IMR-90 (cell line): ENCODE results near the gene ABHD16A. TPM values are rescaled to one million over a fixed set of nuclear protein-coding genes. Genes with fewer than 3 reads are reported as not detected.

Experiments
- ATAC-seq: fragments of 200-7000 bp; cut with Tn5 transposase; 2 replicates; pipeline ENCODE4 v1.9.1; 2020; ENCODE audit warnings: low read depth, mild to moderate bottlenecking, moderate library complexity
- BruUV-seq: library from RNA; stranded (reverse); fragments of 400-500 nt; replicated peaks from 2 replicates; lab custom pipeline; 2021; lab: Mats Ljungman, UMichigan
- CTCF ChIA-PET: fragments of 300-600 bp; formaldehyde crosslinking; extraction: SDS; loops from one replicate; lab custom pipeline; 2021; ENCODE audit warnings: antibody characterized with exemption; lab: Yijun Ruan, JAX
- POLR2A ChIA-PET: fragments of 300-600 bp; sonication (Branson Sonifier 250); formaldehyde crosslinking; loops from one replicate; lab custom pipeline; 2022; ENCODE audit warnings: antibody characterized with exemption; ENCODE audit not compliant: unreplicated experiment; lab: Charles Lee
- DNase-seq: peaks from one replicate; pipeline ENCODE4 v3.0.0; 2013
- H2AFZ ChIP-seq: replicated peaks from 2 replicates; pipeline ENCODE3; 2013; ENCODE audit warnings: low read length, mild to moderate bottlenecking; ENCODE audit not compliant: poor library complexity
- H2AK5ac ChIP-seq: 2 replicates; pipeline ENCODE4 v1.6.1; 2013; ENCODE audit warnings: low read depth, low read length, inconsistent platforms
- H2AK9ac ChIP-seq: replicated peaks from 2 replicates; pipeline ENCODE3; 2013; ENCODE audit warnings: mild to moderate bottlenecking, low read depth, low read length, moderate library complexity; ENCODE audit not compliant: poor library complexity
- H2BK120ac ChIP-seq: 2 replicates; pipeline ENCODE4 v1.6.1; 2013; ENCODE audit warnings: low read depth, low read length, inconsistent platforms
- H2BK15ac ChIP-seq: 3 replicates; pipeline ENCODE4 v1.6.1; 2013; ENCODE audit warnings: low read depth, low read length, inconsistent platforms
- H2BK20ac ChIP-seq: 2 replicates; pipeline ENCODE4 v1.6.1; 2013; ENCODE audit warnings: low read depth, mild to moderate bottlenecking, inconsistent platforms, low read length, moderate library complexity
- H2BK5ac ChIP-seq: 2 replicates; pipeline ENCODE4 v1.6.1; 2013; ENCODE audit warnings: mild to moderate bottlenecking, low read depth, low read length, inconsistent platforms; ENCODE audit not compliant: poor library complexity, severe bottlenecking
- H3K14ac ChIP-seq: replicated peaks from 2 replicates; pipeline ENCODE4 v1.6.1; 2013; ENCODE audit warnings: low read depth, low read length, inconsistent platforms
- H3K18ac ChIP-seq: 2 replicates; pipeline ENCODE4 v1.6.1; 2013; ENCODE audit warnings: low read depth, low read length, control low read depth
- H3K23ac ChIP-seq: 2 replicates; pipeline ENCODE4 v1.6.1; 2013; ENCODE audit warnings: low read depth, low read length, inconsistent platforms
- H3K27ac ChIP-seq: 2 replicates; pipeline ENCODE4 v1.5.1; 2013; ENCODE audit warnings: mild to moderate bottlenecking, control low read depth, low read length; ENCODE audit not compliant: insufficient read depth
- H3K27me3 ChIP-seq: 2 replicates; pipeline ENCODE4 v1.6.1; 2013; ENCODE audit warnings: low read length; ENCODE audit not compliant: control insufficient read depth, insufficient read depth
- H3K36me3 ChIP-seq: 2 replicates; pipeline ENCODE4 v1.6.1; 2013; ENCODE audit warnings: low read length, mixed read lengths; ENCODE audit not compliant: control insufficient read depth, insufficient read depth
- H3K4ac ChIP-seq: 2 replicates; pipeline ENCODE4 v1.6.1; 2013; ENCODE audit warnings: low read depth, low read length, inconsistent platforms
- H3K4me1 ChIP-seq: 2 replicates; pipeline ENCODE4 v1.6.1; 2013; ENCODE audit warnings: low read length, mixed read lengths; ENCODE audit not compliant: control insufficient read depth, insufficient read depth
- H3K4me2 ChIP-seq: 2 replicates; pipeline ENCODE4 v1.6.1; 2013; ENCODE audit warnings: low read depth, mild to moderate bottlenecking, control low read depth, low read length, moderate library complexity
- H3K4me3 ChIP-seq: 2 replicates; pipeline ENCODE4 v1.5.1; 2013; ENCODE audit warnings: low read depth, mild to moderate bottlenecking, control low read depth, low read length, moderate library complexity; ENCODE audit not compliant: insufficient read depth
- H3K56ac ChIP-seq: 2 replicates; pipeline ENCODE4 v1.6.1; 2013; ENCODE audit warnings: low read length, inconsistent platforms; ENCODE audit not compliant: insufficient read depth; ENCODE audit errors: extremely low read depth
- H3K79me1 ChIP-seq, 2 experiments: 2 replicates each; pipeline ENCODE4 v1.6.1; 2013; ENCODE audit warnings: low read length in 2 of 2, inconsistent platforms in 1 of 2, low read depth in 1 of 2
- H3K9ac ChIP-seq: 2 replicates; pipeline ENCODE4 v1.6.1; 2013; ENCODE audit warnings: low read depth, low read length, control low read depth
- H3K9me1 ChIP-seq: 2 replicates; pipeline ENCODE4 v1.6.1; 2013; ENCODE audit warnings: low read length, inconsistent platforms; ENCODE audit not compliant: insufficient read depth
- H3K9me3 ChIP-seq: 2 replicates; pipeline ENCODE4 v1.6.1; 2013; ENCODE audit warnings: low read length; ENCODE audit not compliant: control insufficient read depth, insufficient read depth
- H4K20me1 ChIP-seq: 2 replicates; pipeline ENCODE4 v1.6.1; 2013; ENCODE audit warnings: low read length, inconsistent platforms; ENCODE audit not compliant: insufficient read depth
- H4K5ac ChIP-seq: 2 replicates; pipeline ENCODE4 v1.6.1; 2013; ENCODE audit warnings: mild to moderate bottlenecking, low read depth, low read length, control low read depth
- H4K8ac ChIP-seq, 2 experiments: 2 replicates each; pipeline ENCODE4 v1.6.1; 2013; ENCODE audit warnings: low read depth in 2 of 2, low read length in 2 of 2, control low read depth in 1 of 2, inconsistent platforms in 1 of 2
- H4K91ac ChIP-seq: 2 replicates; pipeline ENCODE4 v1.6.1; 2013; ENCODE audit warnings: low read depth, low read length, inconsistent platforms; ENCODE audit not compliant: insufficient read depth
- CEBPB ChIP-seq: IDR thresholded peaks from 2 replicates; pipeline ENCODE4 v1.6.1; 2012; ENCODE audit warnings: low read depth, low read length, improper control_type of control experiment
- MXI1 ChIP-seq: IDR thresholded peaks from 2 replicates; pipeline ENCODE4 v1.6.1; 2012; ENCODE audit warnings: low read depth, mild to moderate bottlenecking, low read length, moderate library complexity, borderline replicate concordance
- POLR2A ChIP-seq: IDR thresholded peaks from 2 replicates; pipeline ENCODE4 v1.6.1; 2012; ENCODE audit warnings: mild to moderate bottlenecking, low read depth, low read length
- WGBS, 2 experiments: methylation state at CpG; one replicate each; pipeline versions ENCODE4 v1.1.5 to v1.1.7; 2013; ENCODE audit warnings: missing lambda C conversion rate in 2 of 2; ENCODE audit not compliant: insufficient read length in 1 of 2; ENCODE audit errors: extremely low coverage in 2 of 2; 5-methylcytosine and 5-hydroxymethylcytosine counted together
- dilution Hi-C: fragments of 300-500 bp; cut with HindIII; formaldehyde crosslinking; loops from one replicate; pipeline ENCODE4 v1.14.3; 2018; ENCODE audit warnings: low sequenced_read_pairs; ENCODE audit not compliant: unreplicated experiment
- in situ Hi-C: fragments of 300-500 bp; cut with MboI; formaldehyde crosslinking; loops from 3 replicates; pipeline ENCODE4 v1.14.3; 2019; ENCODE audit warnings: low sequenced_read_pairs, inconsistent platforms, mixed read lengths
- intact Hi-C: fragments of 100-400 bp; cut with micrococcal nuclease; formaldehyde crosslinking; loops from 2 replicates; pipeline ENCODE4 v1.10.0; 2022
- polyA plus RNA-seq, 3 experiments: library from polyadenylated mRNA; depleted of rRNA; stranded (reverse); fragments of >200 nt; gene quantifications; 2 replicates each; pipeline ENCODE4 v1.2.3, GENCODE V29; 2012; ENCODE audit warnings: low replicate concordance in 1 of 3
- total RNA-seq: library from RNA; depleted of rRNA; stranded (reverse); fragments of >200 nt; gene quantifications from 2 replicates; pipeline ENCODE4 v1.2.3, GENCODE V29; 2012

Gene ABHD16A
- total and polyA plus RNA-seq, 2 of the 4 experiments (the other 2 are of a cell fraction), result 31.5 to 35.1 TPM

- Histone ChIP-seq H3K4me3 (peak overlapping the region; percentile 85), H2BK5ac (peak overlapping the region; percentile 83), H3K9me1 (peaks cover 5% of the 10 kb centered on the region), H3K9ac (peak overlapping the region; percentile 81), H2AFZ (peak overlapping the region; percentile 96), H2BK15ac (no peak overlapping the region), H2AK9ac (peak overlapping the region; percentile 99), H2BK120ac (0 out of 2 replicates have a peak overlapping the region, but pooled peaks have one; percentile 6), H3K9me3 (no peaks in the 10 kb centered on the region), H3K56ac (no peak overlapping the region; the same call in 1 of the 2 replicates), H4K20me1 (peaks cover 37% of the 10 kb centered on the region), H4K8ac (peak overlapping the region in 1 of 2 experiments; percentile 75; a peak in 2 of 4 replicates), H2BK20ac (no peak overlapping the region), H4K5ac (peak overlapping the region; percentile 50; the same call in 1 of the 2 replicates), H3K27ac (peak overlapping the region; percentile 85), H3K4ac (peak overlapping the region; percentile 92), H3K79me1 (peaks cover 0 to 54% of the 10 kb centered on the region in 2 experiments; a peak in 3 of 4 replicates), H2AK5ac (peak overlapping the region; percentile 53), H4K91ac (peak overlapping the region; percentile 56; the same call in 1 of the 2 replicates), H3K14ac (peak overlapping the region; percentile 75), H3K27me3 (no peaks in the 10 kb centered on the region), H3K23ac (no peak overlapping the region), H3K4me2 (peak overlapping the region; percentile 63), H3K36me3 (peaks cover 50% of the 10 kb centered on the region), H3K4me1 (peaks cover 7% of the 10 kb centered on the region), H3K18ac (peak overlapping the region; percentile 18; the same call in 1 of the 2 replicates)
- DNase-seq (peak; percentile 85), ATAC-seq (peak; percentile 82)
- ChIA-PET CTCF (interaction anchor here (0.7 to 0.9 kb wide), 2 partner anchors 20 to 41 kb away, joined by 3 read pairs; no protein-coding TSS in a partner anchor), POLR2A (interaction anchor here (0.6 to 1.0 kb wide), 5 partner anchors 25 to 190 kb away, joined by 3 to 11 read pairs (median 3); partner anchors contain the start of gene HSPA1B)
- in situ Hi-C loops, result no loop called here
- intact Hi-C loops, result loop anchor here (2.0 kb wide), 3 partner anchors 27 to 101 kb away; partner anchors contain the start of genes ABHD16A and LY6G5C
- dilution Hi-C loops, result no loop called here
- TF ChIP-seq CEBPB, result no peak
- TF ChIP-seq POLR2A, result no peak
- 0 out of 2 replicates have a peak, but pooled peaks have one; percentile 17 for TF ChIP-seq MXI1
- WGBS, 2 experiments, result 2% methylated on average over 11 of the region's 46 CpGs; no CpG with 5 or more reads in 1 of the 2 experiments
- BruUV-seq, result no TSS peak
Observed at GRCh38 chr6:31729979-31730630, 27.0 kb upstream of the ABHD16A start.
